ENCODE data around the gene BANK1. TPM values are rescaled to one million over a fixed set of nuclear protein-coding genes. Genes with fewer than 3 reads are reported as not detected.

Gene BANK1
- polyA plus RNA-seq, 1 of the 3 experiments (the other 2 are of a cell fraction): not detected

DNA sequence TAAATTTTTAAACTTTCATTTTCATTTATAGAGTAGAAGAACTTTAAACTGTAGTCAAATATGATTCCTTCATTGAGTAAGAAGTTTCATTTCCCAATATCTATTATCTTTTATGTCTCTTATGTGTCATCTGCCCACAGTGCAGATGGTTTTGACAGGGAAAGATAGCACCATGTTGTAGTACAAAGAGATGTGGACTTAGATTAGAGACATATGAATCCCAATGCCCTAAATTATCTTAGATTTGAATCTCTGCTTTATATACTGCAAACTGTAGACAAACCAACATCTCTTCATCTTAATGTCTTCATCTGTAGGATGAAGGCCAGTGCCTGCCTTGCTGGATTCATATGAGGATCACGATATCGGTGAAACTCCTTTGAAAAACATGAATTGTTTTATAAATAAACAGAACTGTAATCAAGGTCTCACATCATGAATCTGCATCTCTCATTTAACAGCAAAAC lies 217.5 kb downstream of the BANK1 start:
- Histone ChIP-seq H3F3A (replicated peaks; ENCODE audit: insufficient read depth) (no peaks in the 10 kb centered on the region), H3K27ac (ENCODE audit: low read depth in 2 of 2, low read length in 1 of 2) (no peak overlapping the region), H2AFZ (ENCODE audit: low read depth) (peak overlapping the region; percentile 17; the same call in 1 of the 2 replicates), H3K9me2 (no peaks in the 10 kb centered on the region), H4K20me1 (ENCODE audit: insufficient read depth) (no peaks in the 10 kb centered on the region), H3K27me3 (ENCODE audit: insufficient read depth) (no peaks in the 10 kb centered on the region), H3K4me2 (no peak overlapping the region), H3K9ac (no peak overlapping the region), H3K4me3 (ENCODE audit: low read depth in 2 of 2, low read length in 1 of 2) (no peak overlapping the region), H3K79me2 (ENCODE audit: insufficient read depth) (no peaks in the 10 kb centered on the region), H3K4me1 (ENCODE audit: control insufficient read depth in 1 of 2, insufficient read depth in 2 of 2, low read depth in 1 of 2, low read length in 1 of 2) (no peaks in the 10 kb centered on the region; a peak in 1 of 4 replicates), H3K9me3 (no peaks in the 10 kb centered on the region), H3K36me3 (replicated peaks in 1 of 2; ENCODE audit: control insufficient read depth in 1 of 2, insufficient read depth in 2 of 2, low read length in 1 of 2) (no peaks in the 10 kb centered on the region)
- 93% methylated on average over 2 of the region's 2 CpGs for whole genome bisulfite sequencing (ENCODE audit: low lambda C conversion rate)
- DNase-seq: no peak
- TF ChIP-seq SMC3 (IDR thresholded peaks at IDR 0.05; ENCODE audit: low read depth, low read length) (no peak), JUND (IDR thresholded peaks at IDR 0.05) (peak; percentile 25; the same call in 1 of the 2 replicates), NRF1 (IDR thresholded peaks at IDR 0.05; ENCODE audit: low read depth, low read length) (no peak), CTCF (IDR thresholded peaks at IDR 0.05) (no peak), PBX3 (IDR thresholded peaks at IDR 0.05) (peak; percentile 54), TCF12 (IDR thresholded peaks at IDR 0.05) (peak; percentile 48), GATA2 (CRISPR knock-in tag; IDR thresholded peaks at IDR 0.05) (peak; percentile 44; the same call in 1 of the 2 replicates)
- TF ChIP-seq, protein P1, sequence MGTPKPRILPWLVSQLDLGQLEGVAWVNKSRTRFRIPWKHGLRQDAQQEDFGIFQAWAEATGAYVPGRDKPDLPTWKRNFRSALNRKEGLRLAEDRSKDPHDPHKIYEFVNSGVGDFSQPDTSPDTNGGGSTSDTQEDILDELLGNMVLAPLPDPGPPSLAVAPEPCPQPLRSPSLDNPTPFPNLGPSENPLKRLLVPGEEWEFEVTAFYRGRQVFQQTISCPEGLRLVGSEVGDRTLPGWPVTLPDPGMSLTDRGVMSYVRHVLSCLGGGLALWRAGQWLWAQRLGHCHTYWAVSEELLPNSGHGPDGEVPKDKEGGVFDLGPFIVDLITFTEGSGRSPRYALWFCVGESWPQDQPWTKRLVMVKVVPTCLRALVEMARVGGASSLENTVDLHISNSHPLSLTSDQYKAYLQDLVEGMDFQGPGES (IDR thresholded peaks at IDR 0.05; ENCODE audit: low read depth, low read length): no peak
- TF ChIP-seq, protein P2, sequence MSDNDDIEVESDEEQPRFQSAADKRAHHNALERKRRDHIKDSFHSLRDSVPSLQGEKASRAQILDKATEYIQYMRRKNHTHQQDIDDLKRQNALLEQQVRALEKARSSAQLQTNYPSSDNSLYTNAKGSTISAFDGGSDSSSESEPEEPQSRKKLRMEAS (IDR thresholded peaks at IDR 0.05; ENCODE audit: low read depth): no peak
- CTCF ChIA-PET: interaction anchor here (1.0 kb wide), 1 partner anchor 18 kb away, joined by 4 read pairs; no protein-coding TSS in a partner anchor
- POLR2A ChIA-PET: no interaction called here

GRCh38 chr4:102008711-102009110 lies 218.2 kb downstream of the BANK1 start:
- Histone ChIP-seq H3K4me3 (ENCODE audit: low read depth in 2 of 2, low read length in 1 of 2) (no peak overlapping the region), H3K36me3 (replicated peaks in 1 of 2; ENCODE audit: control insufficient read depth in 1 of 2, insufficient read depth in 2 of 2, low read length in 1 of 2) (no peaks in the 10 kb centered on the region), H3K9me3 (no peaks in the 10 kb centered on the region), H3K27me3 (ENCODE audit: insufficient read depth) (no peaks in the 10 kb centered on the region), H3K79me2 (ENCODE audit: insufficient read depth) (no peaks in the 10 kb centered on the region), H3K9me2 (no peaks in the 10 kb centered on the region), H2AFZ (ENCODE audit: low read depth) (no peak overlapping the region), H3F3A (replicated peaks; ENCODE audit: insufficient read depth) (no peaks in the 10 kb centered on the region), H3K4me2 (no peak overlapping the region), H4K20me1 (ENCODE audit: insufficient read depth) (no peaks in the 10 kb centered on the region), H3K4me1 (ENCODE audit: control insufficient read depth in 1 of 2, insufficient read depth in 2 of 2, low read depth in 1 of 2, low read length in 1 of 2) (no peaks in the 10 kb centered on the region; a peak in 1 of 4 replicates), H3K27ac (ENCODE audit: low read depth in 2 of 2, low read length in 1 of 2) (no peak overlapping the region), H3K9ac (no peak overlapping the region)
- ChIA-PET CTCF (no interaction called here), POLR2A (no interaction called here)
- WGBS (ENCODE audit: low lambda C conversion rate): 94% methylated on average over 3 of the region's 3 CpGs
- DNase-seq: no peak
- TF ChIP-seq EZH2phosphoT487 (IDR thresholded peaks at IDR 0.05; ENCODE audit: borderline replicate concordance, low read depth): no peak
- TF ChIP-seq FOXJ3 (CRISPR knock-in tag; IDR thresholded peaks at IDR 0.05): no peak
- TF ChIP-seq, protein P1 (IDR thresholded peaks at IDR 0.05; ENCODE audit: low read depth, low read length): no peak
- no peak for TF ChIP-seq TAF1 (IDR thresholded peaks at IDR 0.05; ENCODE audit: borderline replicate concordance, low read depth, low read length)
- no peak for TF ChIP-seq FOXM1 (IDR thresholded peaks at IDR 0.05; ENCODE audit: low read depth)
- no peak for TF ChIP-seq POLR2AphosphoS5 (IDR thresholded peaks at IDR 0.05; ENCODE audit: low read depth, low read length)
